ENCODE results near the gene AQP3.

DNA sequence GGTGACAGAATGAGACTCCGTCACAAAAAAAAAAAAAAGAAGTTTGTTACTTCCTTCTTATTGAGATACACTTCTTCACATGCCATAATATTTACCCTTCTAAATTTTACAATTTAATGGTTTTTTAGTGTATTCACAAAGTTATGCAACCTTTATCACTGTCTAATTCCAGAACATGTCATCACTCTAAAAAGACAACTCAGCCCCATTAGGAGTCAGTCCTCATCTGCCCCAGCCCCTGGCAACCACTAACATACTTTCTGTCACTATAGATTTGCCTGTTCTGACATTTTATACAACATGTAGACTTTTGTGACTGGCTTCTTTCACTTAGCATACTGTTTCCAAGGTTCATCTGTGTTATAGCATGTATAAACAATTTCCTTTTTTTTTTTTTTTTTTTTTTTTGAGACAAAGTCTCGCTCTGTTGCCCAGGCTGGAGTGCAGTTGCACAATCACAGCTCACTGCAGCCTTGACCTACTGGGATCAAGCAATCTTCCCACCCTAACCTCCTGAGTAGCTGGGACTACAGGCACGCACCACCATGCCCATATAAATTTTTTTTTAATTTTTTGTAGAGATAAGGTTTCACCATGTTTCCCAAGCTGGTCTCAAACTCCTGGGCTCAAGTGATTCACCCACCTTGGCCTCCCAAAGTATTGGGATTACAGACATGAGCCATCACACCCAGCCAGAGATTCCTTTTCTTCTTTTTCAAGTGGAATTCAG, 18.0 kb downstream of the AQP3 start:
- TF ChIP-seq CTBP1 (IDR thresholded peaks at IDR 0.05; ENCODE audit: borderline replicate concordance) (no peak), HDGF (IDR thresholded peaks at IDR 0.05; ENCODE audit: borderline replicate concordance) (no peak), BHLHE40 (IDR thresholded peaks at IDR 0.05; ENCODE audit: borderline replicate concordance) (no peak), FOXK2 (IDR thresholded peaks at IDR 0.05) (no peak), SP1 (IDR thresholded peaks at IDR 0.05) (no peak), ZNF384 (IDR thresholded peaks at IDR 0.05) (no peak), SUZ12 (IDR thresholded peaks at IDR 0.05) (no peak), TARDBP (IDR thresholded peaks at IDR 0.05) (no peak)
- TF ChIP-seq, protein P1, sequence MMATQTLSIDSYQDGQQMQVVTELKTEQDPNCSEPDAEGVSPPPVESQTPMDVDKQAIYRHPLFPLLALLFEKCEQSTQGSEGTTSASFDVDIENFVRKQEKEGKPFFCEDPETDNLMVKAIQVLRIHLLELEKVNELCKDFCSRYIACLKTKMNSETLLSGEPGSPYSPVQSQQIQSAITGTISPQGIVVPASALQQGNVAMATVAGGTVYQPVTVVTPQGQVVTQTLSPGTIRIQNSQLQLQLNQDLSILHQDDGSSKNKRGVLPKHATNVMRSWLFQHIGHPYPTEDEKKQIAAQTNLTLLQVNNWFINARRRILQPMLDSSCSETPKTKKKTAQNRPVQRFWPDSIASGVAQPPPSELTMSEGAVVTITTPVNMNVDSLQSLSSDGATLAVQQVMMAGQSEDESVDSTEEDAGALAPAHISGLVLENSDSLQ (IDR thresholded peaks at IDR 0.05) = no peak
